Suppressor macrophage treated with lipopolysaccharide for 1 hour (primary cell): ENCODE results near the gene TRMT112.
A peak's percentile ranks its signal among the peaks of the same experiment; 100 is the strongest.

Source experiments
- DNase-seq, 3 donors: peaks; one replicate each; pipeline ENCODE4 v3.0.0-alpha.2; 2020 to 2022

Gene TRMT112

GRCh38 chr11:64306563-64306875 lies 10.8 kb downstream of the TRMT112 start:
- no peak for DNase-seq

GRCh38 chr11:64305691-64306562 lies 11.4 kb downstream of the TRMT112 start:
- DNase-seq: peak; percentile 53 to 64 (median 63)

- DNase-seq: peak; percentile 99 to 100 (median 100)
These were observed 12.2 kb downstream of the TRMT112 start, which contains the start of gene ESRRA for GRCh38 chr11:64305075-64305690. Gene ESRRA (plus strand): TSS chr11:64305524. CDS start chr11:64307180, 1,656 bp downstream.

GRCh38 chr11:64304316-64305072 lies 12.9 kb downstream of the TRMT112 start:
- DNase-seq: peak; percentile 95 to 98 (median 96)

- DNase-seq: no peak
These were observed 13.4 kb downstream of the TRMT112 start for GRCh38 chr11:64304032-64304315.

- peak in 1 of 3 donors; percentile 25 for DNase-seq
These were observed 14.0 kb downstream of the TRMT112 start for GRCh38 chr11:64303109-64304031.

- peak in 1 of 3 donors; percentile 21 for DNase-seq
These were observed 17.3 kb downstream of the TRMT112 start, which contains the start of gene CATSPERZ for GRCh38 chr11:64299847-64300648. Gene CATSPERZ (plus strand): TSS chr11:64300358. CDS start chr11:64300411, 53 bp downstream.

GRCh38 chr11:64298966-64299846 lies 18.2 kb downstream of the TRMT112 start:
- peak; percentile 36 to 65 (median 54) for DNase-seq

GRCh38 chr11:64297699-64298358 lies 19.5 kb downstream of the TRMT112 start:
- no peak for DNase-seq

GRCh38 chr11:64296830-64297698 lies 20.3 kb downstream of the TRMT112 start:
- DNase-seq: peak; percentile 37 to 51 (median 45)

GRCh38 chr11:64296236-64296635 lies 21.1 kb downstream of the TRMT112 start:
- DNase-seq: no peak

- DNase-seq: no peak
These were observed 21.6 kb downstream of the TRMT112 start for GRCh38 chr11:64295760-64296159.

- DNase-seq: no peak
These were observed 22.6 kb downstream of the TRMT112 start for GRCh38 chr11:64294774-64295173.

GRCh38 chr11:64292460-64293254 lies 24.7 kb downstream of the TRMT112 start:
- DNase-seq: peak; percentile 41 to 63 (median 44)

- DNase-seq: no peak
These were observed 25.5 kb downstream of the TRMT112 start for GRCh38 chr11:64291752-64292459.

GRCh38 chr11:64291262-64291751 lies 26.1 kb downstream of the TRMT112 start, which contains the start of gene KCNK4:
Gene KCNK4 (plus strand): TSS chr11:64291302. CDS start chr11:64293019, 1,717 bp downstream.
- DNase-seq: no peak
